OCI-LY7 (cell line): ENCODE measurements around the gene FBXO40.

Source experiments
- EZH2phosphoT487 ChIP-seq: fragments of 200-600 bp; sonication (generic); IDR thresholded peaks from 2 replicates; pipeline ENCODE4 v1.6.1; 2018; ENCODE audit warnings: low read depth, borderline replicate concordance, mild to moderate bottlenecking, mixed run types, antibody characterized with exemption, low read length, moderate library complexity, mixed read lengths
- TF ChIP-seq, protein P1 (sequence below): fragments of 200-600 bp; sonication (generic); conservative IDR thresholded peaks from 2 replicates; pipeline ENCODE4 v1.5.1; 2014; ENCODE audit warnings: mild to moderate bottlenecking, antibody characterized with exemption, low read length, moderate library complexity, mixed read lengths

GRCh38 chr3:121566773-121567172 lies 26.4 kb upstream of the FBXO40 start:
- TF ChIP-seq, protein P1, sequence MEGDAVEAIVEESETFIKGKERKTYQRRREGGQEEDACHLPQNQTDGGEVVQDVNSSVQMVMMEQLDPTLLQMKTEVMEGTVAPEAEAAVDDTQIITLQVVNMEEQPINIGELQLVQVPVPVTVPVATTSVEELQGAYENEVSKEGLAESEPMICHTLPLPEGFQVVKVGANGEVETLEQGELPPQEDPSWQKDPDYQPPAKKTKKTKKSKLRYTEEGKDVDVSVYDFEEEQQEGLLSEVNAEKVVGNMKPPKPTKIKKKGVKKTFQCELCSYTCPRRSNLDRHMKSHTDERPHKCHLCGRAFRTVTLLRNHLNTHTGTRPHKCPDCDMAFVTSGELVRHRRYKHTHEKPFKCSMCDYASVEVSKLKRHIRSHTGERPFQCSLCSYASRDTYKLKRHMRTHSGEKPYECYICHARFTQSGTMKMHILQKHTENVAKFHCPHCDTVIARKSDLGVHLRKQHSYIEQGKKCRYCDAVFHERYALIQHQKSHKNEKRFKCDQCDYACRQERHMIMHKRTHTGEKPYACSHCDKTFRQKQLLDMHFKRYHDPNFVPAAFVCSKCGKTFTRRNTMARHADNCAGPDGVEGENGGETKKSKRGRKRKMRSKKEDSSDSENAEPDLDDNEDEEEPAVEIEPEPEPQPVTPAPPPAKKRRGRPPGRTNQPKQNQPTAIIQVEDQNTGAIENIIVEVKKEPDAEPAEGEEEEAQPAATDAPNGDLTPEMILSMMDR: no peak
- TF ChIP-seq EZH2phosphoT487: no peak
